Astrocyte (in vitro differentiated cells and primary cell): ENCODE measurements around the gene SUSD4. TPM values are rescaled to one million over a fixed set of nuclear protein-coding genes. Genes with fewer than 3 reads are reported as not detected.

Source experiments
- DNase-seq: peaks from one replicate; pipeline ENCODE4 v3.0.0-alpha.2; 2010; ENCODE audit warnings: low read depth
- FAIRE-seq: peaks from 2 replicates; lab custom pipeline; 2011; peaks lifted over from hg19 to GRCh38; lab: Jason Lieb, UNC
- H2AFZ ChIP-seq: 2 replicates; pipeline ENCODE4 v1.6.0; 2012; ENCODE audit warnings: low read depth, low read length, inconsistent platforms
- H3K27ac ChIP-seq: 2 replicates; pipeline ENCODE4 v1.5.1; 2011; ENCODE audit warnings: low read depth, low read length, inconsistent platforms
- H3K27me3 ChIP-seq: 2 replicates; pipeline ENCODE4 v1.6.0; 2011; ENCODE audit warnings: low read length, inconsistent platforms; ENCODE audit not compliant: insufficient read depth
- H3K36me3 ChIP-seq: 2 replicates; pipeline ENCODE4 v1.5.1; 2011; ENCODE audit warnings: low read length, inconsistent platforms; ENCODE audit not compliant: insufficient read depth
- H3K4me1 ChIP-seq: 2 replicates; pipeline ENCODE4 v1.5.1; 2011; ENCODE audit warnings: low read length, inconsistent platforms; ENCODE audit not compliant: insufficient read depth
- H3K4me2 ChIP-seq: 2 replicates; pipeline ENCODE4 v1.6.0; 2012; ENCODE audit warnings: low read length, inconsistent platforms
- H3K4me3 ChIP-seq: 2 replicates; pipeline ENCODE4 v1.5.1; 2011; ENCODE audit warnings: low read depth, mild to moderate bottlenecking, low read length, inconsistent platforms; ENCODE audit not compliant: insufficient read depth
- H3K79me2 ChIP-seq: 2 replicates; pipeline ENCODE4 v1.6.0; 2012; ENCODE audit warnings: mild to moderate bottlenecking, low read length, inconsistent platforms; ENCODE audit not compliant: insufficient read depth
- H3K9ac ChIP-seq: 2 replicates; pipeline ENCODE4 v1.6.0; 2012; ENCODE audit warnings: mild to moderate bottlenecking, low read length, inconsistent platforms
- H3K9me3 ChIP-seq: 2 replicates; pipeline ENCODE4 v1.5.1; 2012; ENCODE audit warnings: low read depth, mild to moderate bottlenecking, low read length, inconsistent platforms; ENCODE audit not compliant: insufficient read depth
- H4K20me1 ChIP-seq: 2 replicates; pipeline ENCODE4 v1.6.0; 2012; ENCODE audit warnings: low read length, inconsistent platforms; ENCODE audit not compliant: insufficient read depth
- H3K27ac Mint-ChIP-seq: one replicate; pipeline ENCODE4 v1.8.0; 2021; ENCODE audit warnings: mild to moderate bottlenecking, mixed read lengths; ENCODE audit not compliant: unreplicated experiment
- H3K27me3 Mint-ChIP-seq: one replicate; pipeline ENCODE4 v1.8.0; 2021; ENCODE audit warnings: low read depth, mixed read lengths; ENCODE audit not compliant: unreplicated experiment
- H3K36me3 Mint-ChIP-seq: one replicate; pipeline ENCODE4 v1.8.0; 2021; ENCODE audit warnings: low read depth, mixed read lengths; ENCODE audit not compliant: unreplicated experiment
- H3K4me1 Mint-ChIP-seq: one replicate; pipeline ENCODE4 v1.8.0; 2021; ENCODE audit warnings: low read depth, mixed read lengths; ENCODE audit not compliant: unreplicated experiment
- H3K4me3 Mint-ChIP-seq: one replicate; pipeline ENCODE4 v1.8.0; 2021; ENCODE audit warnings: mild to moderate bottlenecking, moderate library complexity, mixed read lengths; ENCODE audit not compliant: unreplicated experiment
- H3K9me3 Mint-ChIP-seq: one replicate; pipeline ENCODE4 v1.8.0; 2021; ENCODE audit warnings: mild to moderate bottlenecking, mixed read lengths; ENCODE audit not compliant: unreplicated experiment
- EZH2 ChIP-seq: IDR thresholded peaks from 2 replicates; pipeline ENCODE4 v1.6.1; 2012; ENCODE audit warnings: mild to moderate bottlenecking, low read length, inconsistent platforms; ENCODE audit not compliant: insufficient read depth
- total RNA-seq: library from RNA; stranded (reverse); gene quantifications from 2 replicates; pipeline ENCODE4 v1.2.1, GENCODE V29; 2021
- TF ChIP-seq, protein P1 (sequence below): IDR thresholded peaks from 2 replicates; pipeline ENCODE4 v1.5.1; 2011; ENCODE audit warnings: low read depth, mild to moderate bottlenecking, inconsistent platforms, low read length, moderate library complexity; ENCODE audit not compliant: insufficient read depth

The SUSD4 gene
- total RNA-seq, 1 donor from 2014 or later: 9.2 TPM

DNA sequence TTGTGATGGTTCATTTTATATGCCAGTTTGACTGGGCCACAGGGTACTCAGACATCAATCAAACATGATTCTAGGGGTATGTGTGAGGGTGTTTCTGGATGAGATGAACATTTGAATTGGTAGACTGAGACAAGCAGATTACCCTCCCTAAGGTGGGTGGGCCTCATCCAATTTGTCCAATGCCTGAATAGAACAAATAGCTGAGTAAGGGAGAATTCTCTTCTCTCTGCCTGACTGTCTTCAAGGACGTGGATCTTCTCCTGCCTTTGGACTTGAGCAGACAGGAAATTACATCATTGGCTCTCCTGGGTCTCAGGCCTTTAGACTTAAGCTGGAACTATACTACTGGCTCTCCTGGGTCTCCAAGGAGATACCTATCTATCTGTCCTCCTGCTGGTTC is 64.4 kb downstream of the SUSD4 start:
- TF ChIP-seq, protein P1, sequence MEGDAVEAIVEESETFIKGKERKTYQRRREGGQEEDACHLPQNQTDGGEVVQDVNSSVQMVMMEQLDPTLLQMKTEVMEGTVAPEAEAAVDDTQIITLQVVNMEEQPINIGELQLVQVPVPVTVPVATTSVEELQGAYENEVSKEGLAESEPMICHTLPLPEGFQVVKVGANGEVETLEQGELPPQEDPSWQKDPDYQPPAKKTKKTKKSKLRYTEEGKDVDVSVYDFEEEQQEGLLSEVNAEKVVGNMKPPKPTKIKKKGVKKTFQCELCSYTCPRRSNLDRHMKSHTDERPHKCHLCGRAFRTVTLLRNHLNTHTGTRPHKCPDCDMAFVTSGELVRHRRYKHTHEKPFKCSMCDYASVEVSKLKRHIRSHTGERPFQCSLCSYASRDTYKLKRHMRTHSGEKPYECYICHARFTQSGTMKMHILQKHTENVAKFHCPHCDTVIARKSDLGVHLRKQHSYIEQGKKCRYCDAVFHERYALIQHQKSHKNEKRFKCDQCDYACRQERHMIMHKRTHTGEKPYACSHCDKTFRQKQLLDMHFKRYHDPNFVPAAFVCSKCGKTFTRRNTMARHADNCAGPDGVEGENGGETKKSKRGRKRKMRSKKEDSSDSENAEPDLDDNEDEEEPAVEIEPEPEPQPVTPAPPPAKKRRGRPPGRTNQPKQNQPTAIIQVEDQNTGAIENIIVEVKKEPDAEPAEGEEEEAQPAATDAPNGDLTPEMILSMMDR: no peak
- no peak for TF ChIP-seq EZH2
- H3K36me3 Mint-ChIP-seq: no peaks in the 10 kb centered on the region
- H2AFZ ChIP-seq: peak overlapping the region; percentile 21

DNA sequence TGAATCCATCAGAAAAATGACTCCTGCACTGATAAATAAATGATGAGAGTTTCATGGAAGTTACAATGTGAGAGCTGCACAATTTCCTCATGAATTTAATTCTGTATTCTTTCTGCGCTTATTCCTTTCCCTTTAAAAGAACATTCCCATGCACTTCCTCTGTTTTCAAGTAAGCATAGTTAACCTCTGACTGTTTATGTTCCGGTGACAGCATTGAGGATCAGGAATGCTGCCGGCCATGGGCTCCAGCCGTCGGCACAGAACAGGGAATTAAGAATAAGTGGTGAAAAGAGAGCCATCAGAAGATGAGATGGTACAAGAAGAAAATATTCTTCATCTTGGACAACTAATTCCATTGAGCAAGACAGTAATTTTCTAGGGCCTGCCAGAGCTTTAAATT is 65.3 kb downstream of the SUSD4 start:
- no peaks in the 10 kb centered on the region for H3K79me2 ChIP-seq
- TF ChIP-seq, protein P1: no peak
- no peak for TF ChIP-seq EZH2
- no peak overlapping the region for H3K4me3 ChIP-seq
- no peaks in the 10 kb centered on the region for H3K4me1 ChIP-seq
- Mint-ChIP-seq H3K4me1 (peaks cover 4% of the 10 kb centered on the region), H3K27ac (no peak overlapping the region), H3K27me3 (peaks cover 1% of the 10 kb centered on the region), H3K9me3 (peaks cover 5% of the 10 kb centered on the region), H3K4me3 (no peak overlapping the region), H3K36me3 (no peaks in the 10 kb centered on the region)
- H2AFZ ChIP-seq: peak overlapping the region; percentile 12
- H3K27ac ChIP-seq: no peak overlapping the region
- DNase-seq (peak; percentile 36), FAIRE-seq (no peak)
- peaks cover 1% of the 10 kb centered on the region for H3K27me3 ChIP-seq
- no peak overlapping the region for H3K9ac ChIP-seq
- no peaks in the 10 kb centered on the region for H3K9me3 ChIP-seq
- H4K20me1 ChIP-seq: no peaks in the 10 kb centered on the region
- peak overlapping the region; percentile 36 for H3K4me2 ChIP-seq
- no peaks in the 10 kb centered on the region for H3K36me3 ChIP-seq

More for the DNA sequence above, 64.4 kb downstream of the SUSD4 start:
- Mint-ChIP-seq H3K27me3 (no peaks in the 10 kb centered on the region), H3K27ac (no peak overlapping the region), H3K9me3 (peaks cover 5% of the 10 kb centered on the region), H3K4me3 (no peak overlapping the region), H3K4me1 (peaks cover 4% of the 10 kb centered on the region)
- no peak overlapping the region for H3K4me3 ChIP-seq
- H3K27ac ChIP-seq: no peak overlapping the region
- no peak overlapping the region for H3K9ac ChIP-seq
- no peaks in the 10 kb centered on the region for H3K4me1 ChIP-seq
- DNase-seq (no peak), FAIRE-seq (peak; percentile 32)
- no peaks in the 10 kb centered on the region for H3K9me3 ChIP-seq
- no peaks in the 10 kb centered on the region for H3K27me3 ChIP-seq
- H3K36me3 ChIP-seq: no peaks in the 10 kb centered on the region
- no peaks in the 10 kb centered on the region for H4K20me1 ChIP-seq
- no peak overlapping the region for H3K4me2 ChIP-seq
- no peaks in the 10 kb centered on the region for H3K79me2 ChIP-seq

DNA sequence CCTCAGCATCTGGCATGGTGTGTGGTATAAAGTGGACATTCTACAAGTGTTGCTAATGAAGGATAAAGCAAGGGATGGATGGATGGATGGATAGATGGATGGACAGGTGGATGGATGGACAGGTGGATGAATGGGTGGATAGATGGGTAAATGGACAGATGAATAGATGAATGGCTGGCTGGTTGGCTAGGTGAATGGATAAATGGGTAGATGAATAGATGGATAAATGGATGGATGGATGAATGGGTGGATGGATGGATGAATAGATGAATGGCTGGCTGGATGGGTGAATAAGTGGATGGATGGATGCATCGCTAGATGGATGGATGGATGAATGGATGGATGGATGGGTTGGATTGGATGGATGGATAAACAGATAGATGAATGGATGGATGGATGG is 66.2 kb downstream of the SUSD4 start:
- TF ChIP-seq EZH2: no peak
- TF ChIP-seq, protein P1: no peak

More for the DNA sequence above, 66.2 kb downstream of the SUSD4 start:
- Mint-ChIP-seq H3K27me3 (peaks cover 7% of the 10 kb centered on the region), H3K9me3 (no peaks in the 10 kb centered on the region), H3K27ac (no peak overlapping the region), H3K36me3 (peaks cover 1% of the 10 kb centered on the region), H3K4me3 (no peak overlapping the region), H3K4me1 (peaks cover 4% of the 10 kb centered on the region)
- Histone ChIP-seq H3K27ac (no peak overlapping the region), H3K4me2 (no peak overlapping the region), H3K4me1 (no peaks in the 10 kb centered on the region), H3K9me3 (no peaks in the 10 kb centered on the region), H2AFZ (no peak overlapping the region), H3K9ac (no peak overlapping the region), H3K79me2 (no peaks in the 10 kb centered on the region), H4K20me1 (no peaks in the 10 kb centered on the region), H3K36me3 (no peaks in the 10 kb centered on the region), H3K4me3 (no peak overlapping the region), H3K27me3 (peaks cover 5% of the 10 kb centered on the region)
- no peak for DNase-seq
- no peak for FAIRE-seq
